ENCODE results near the gene TLR4. TPM values are rescaled to one million over a fixed set of nuclear protein-coding genes. Genes with fewer than 3 reads are reported as not detected.
A peak's percentile ranks its signal among the peaks of the same experiment; 100 is the strongest.

The TLR4 gene
- total RNA-seq, 4 donors from 2014 or later = 14.0 to 33.1 (median 21.9) TPM

GRCh38 chr9:117709936-117710335 is 5.7 kb downstream of the TLR4 start:
- no peak for DNase-seq (ENCODE audit: low spot score in 2 of 2)
- peaks cover 0 to 41% (median 5%) of the 10 kb centered on the region in 3 donors for H3K36me3 ChIP-seq
- TF ChIP-seq CTCF (IDR thresholded peaks at IDR 0.05) = no peak
- no peak for TF ChIP-seq EP300 (IDR thresholded peaks at IDR 0.05)
- no peak for TF ChIP-seq POLR2A (IDR thresholded peaks at IDR 0.05)
- no peak overlapping the region for H3K4me3 ChIP-seq
- H3K27ac ChIP-seq = no peak overlapping the region
- H3K4me1 ChIP-seq = peaks cover 0 to 17% (median 3%) of the 10 kb centered on the region in 4 donors
- no peaks in the 10 kb centered on the region for H3K27me3 ChIP-seq
- no peaks in the 10 kb centered on the region for H3K9me3 ChIP-seq
- WGBS, 2 donors = 95 to 97% methylated on average over 2 of the region's 2 CpGs

- Histone ChIP-seq H3K27me3 (no peaks in the 10 kb centered on the region), H3K9me3 (no peaks in the 10 kb centered on the region), H3K27ac (no peak overlapping the region), H3K4me1 (peaks cover 0 to 7% (median 3%) of the 10 kb centered on the region in 4 donors), H3K36me3 (peaks cover 0 to 41% (median 5%) of the 10 kb centered on the region in 3 donors), H3K4me3 (no peak overlapping the region)
- TF ChIP-seq POLR2A (IDR thresholded peaks at IDR 0.05) (no peak), EP300 (IDR thresholded peaks at IDR 0.05) (no peak), CTCF (IDR thresholded peaks at IDR 0.05) (no peak)
- DNase-seq (ENCODE audit: low spot score in 2 of 2) = no peak
- 87% methylated on average over 6 of the region's 6 CpGs for WGBS, 2 donors
These were observed 10.1 kb downstream of the TLR4 start for GRCh38 chr9:117714282-117714681.

- H3K36me3 ChIP-seq = peaks cover 0 to 41% (median 5%) of the 10 kb centered on the region in 3 donors
- H3K9me3 ChIP-seq = no peaks in the 10 kb centered on the region
- TF ChIP-seq CTCF (IDR thresholded peaks at IDR 0.05) (no peak), EP300 (IDR thresholded peaks at IDR 0.05) (no peak), POLR2A (IDR thresholded peaks at IDR 0.05) (no peak)
- H3K4me1 ChIP-seq = peaks cover 0 to 17% (median 9%) of the 10 kb centered on the region in 4 donors
- H3K4me3 ChIP-seq = no peak overlapping the region
- DNase-seq (ENCODE audit: low spot score in 2 of 2) = no peak
- no peak overlapping the region for H3K27ac ChIP-seq
- 47 to 48% methylated on average over 5 of the region's 5 CpGs for WGBS, 2 donors
- no peaks in the 10 kb centered on the region for H3K27me3 ChIP-seq
These were observed 11.3 kb downstream of the TLR4 start for GRCh38 chr9:117715411-117715989.

GRCh38 chr9:117718085-117718484 is 13.9 kb downstream of the TLR4 start:
- TF ChIP-seq CTCF (IDR thresholded peaks at IDR 0.05) (no peak), EP300 (IDR thresholded peaks at IDR 0.05) (peak in 1 of 2 donors; percentile 71), POLR2A (IDR thresholded peaks at IDR 0.05) (no peak)

GRCh38 chr9:117718701-117719100 is 14.5 kb downstream of the TLR4 start:
- Histone ChIP-seq H3K4me3 (no peak overlapping the region), H3K27me3 (no peaks in the 10 kb centered on the region), H3K9me3 (no peaks in the 10 kb centered on the region), H3K27ac (peak overlapping the region in 1 of 4 donors; percentile 68), H3K36me3 (peaks cover 0 to 11% (median 0%) of the 10 kb centered on the region in 3 donors), H3K4me1 (peaks cover 0 to 24% (median 9%) of the 10 kb centered on the region in 4 donors)
- TF ChIP-seq POLR2A (IDR thresholded peaks at IDR 0.05) (no peak), EP300 (IDR thresholded peaks at IDR 0.05) (no peak)
- DNase-seq (ENCODE audit: low spot score in 2 of 2) = no peak
- WGBS, 2 donors = 53 to 65% methylated on average over 2 of the region's 2 CpGs

More at GRCh38 chr9:117718085-117718484, 13.9 kb downstream of the TLR4 start:
- DNase-seq (ENCODE audit: low spot score in 2 of 2) = peak in 1 of 2 donors; percentile 28
- H3K9me3 ChIP-seq = no peaks in the 10 kb centered on the region
- peak overlapping the region in 1 of 4 donors; percentile 41 for H3K27ac ChIP-seq
- peaks cover 0 to 24% (median 9%) of the 10 kb centered on the region in 4 donors for H3K4me1 ChIP-seq
- no peak overlapping the region for H3K4me3 ChIP-seq
- peaks cover 0 to 17% (median 0%) of the 10 kb centered on the region in 3 donors for H3K36me3 ChIP-seq
- no peaks in the 10 kb centered on the region for H3K27me3 ChIP-seq

Measured in tibial nerve (tissue), 4 donors.